ENCODE data around the gene CEP83.

Gene CEP83

DNA sequence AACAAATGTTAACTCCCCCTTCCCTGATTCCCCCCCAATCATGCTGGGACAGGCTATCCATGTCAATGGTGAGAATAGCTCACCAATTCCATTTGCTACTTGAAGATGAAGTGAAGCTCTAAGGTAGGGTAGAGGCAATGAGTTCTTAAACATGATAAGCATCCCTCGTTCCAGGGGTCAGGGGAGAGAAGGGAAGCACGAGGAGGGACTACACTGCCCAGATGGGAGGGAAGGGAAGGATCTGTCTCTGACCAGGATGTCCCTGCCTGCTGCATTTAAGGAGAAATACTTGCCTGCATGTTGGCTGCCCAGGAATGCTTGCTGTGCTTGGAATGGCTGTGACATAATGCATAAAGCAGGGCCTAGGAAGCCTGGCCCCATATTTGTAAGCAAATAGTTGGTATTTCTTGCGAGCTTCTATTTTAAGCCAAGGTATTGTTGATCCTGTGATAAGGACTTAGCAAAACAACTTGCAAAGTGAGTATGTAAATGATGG, 155.1 kb downstream of the CEP83 start:
- DNase-seq, result peak; percentile 80

DNA sequence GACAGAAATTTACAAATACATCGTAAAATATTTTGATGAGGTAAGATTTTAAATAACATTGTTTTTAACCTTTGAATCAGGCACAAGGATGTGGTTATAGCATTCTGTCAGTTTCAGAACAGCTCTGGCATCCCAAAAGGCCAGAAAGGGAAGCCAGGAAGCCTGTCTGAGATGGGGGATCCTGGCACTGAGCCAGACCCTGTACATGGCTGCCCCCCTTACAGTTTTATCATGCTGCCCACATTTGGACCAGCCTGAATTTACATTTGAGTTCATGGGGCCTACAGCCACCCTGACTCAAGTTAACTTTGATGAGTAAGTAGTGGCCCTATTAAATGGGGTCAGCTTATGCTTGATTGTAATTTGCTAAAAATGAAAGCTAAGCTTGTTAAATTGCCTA, 155.7 kb downstream of the CEP83 start:
- DNase-seq, result no peak

DNA sequence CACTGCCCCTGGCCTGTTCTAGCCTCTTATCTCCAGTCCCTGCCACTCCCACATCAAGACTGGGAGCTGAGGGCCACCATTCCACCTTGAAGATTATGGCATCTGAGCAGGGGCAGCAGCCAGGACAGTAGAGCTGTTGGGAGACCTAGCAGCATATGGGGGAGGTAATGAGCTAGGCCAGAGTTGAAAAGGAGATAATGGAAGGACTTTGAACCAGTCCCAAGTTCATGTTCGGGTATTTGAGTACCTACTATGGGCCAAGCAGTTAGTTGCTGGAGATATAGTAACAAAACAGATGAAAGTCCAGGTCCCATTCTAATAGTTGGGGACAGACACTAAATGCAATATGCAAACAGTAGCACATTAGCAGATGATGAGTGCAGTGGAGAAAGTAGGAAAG, 159.8 kb downstream of the CEP83 start:
- DNase-seq, result no peak

DNA sequence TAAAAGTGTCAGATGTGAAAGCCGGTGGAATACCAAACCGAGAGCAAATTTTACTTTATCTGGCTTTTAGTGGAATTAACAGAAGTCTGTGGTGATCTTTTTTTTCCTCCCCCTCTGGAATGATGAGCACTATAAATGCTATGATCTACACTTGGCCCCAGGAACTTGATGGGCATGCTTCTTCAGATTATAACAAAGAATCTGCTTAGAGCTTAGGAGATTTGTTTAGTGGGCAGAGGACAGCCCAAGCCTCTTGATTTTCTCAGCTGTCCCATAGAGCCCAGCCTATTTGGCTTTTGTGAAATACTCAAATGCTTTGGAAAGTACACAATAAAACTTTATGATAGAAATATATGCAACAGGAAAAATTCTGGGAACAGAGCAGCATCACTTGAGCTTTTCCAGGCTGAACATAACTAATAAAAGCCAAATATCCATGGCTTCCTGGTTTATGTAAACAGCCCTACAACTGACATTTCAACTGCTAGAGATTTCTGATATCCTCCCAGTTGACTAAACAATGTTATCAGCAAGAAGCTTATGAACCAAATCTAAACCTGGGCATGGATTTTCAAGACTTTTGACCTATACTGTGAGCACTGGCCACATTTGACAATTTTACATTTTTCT, 161.7 kb downstream of the CEP83 start:
- no peak for DNase-seq

DNA sequence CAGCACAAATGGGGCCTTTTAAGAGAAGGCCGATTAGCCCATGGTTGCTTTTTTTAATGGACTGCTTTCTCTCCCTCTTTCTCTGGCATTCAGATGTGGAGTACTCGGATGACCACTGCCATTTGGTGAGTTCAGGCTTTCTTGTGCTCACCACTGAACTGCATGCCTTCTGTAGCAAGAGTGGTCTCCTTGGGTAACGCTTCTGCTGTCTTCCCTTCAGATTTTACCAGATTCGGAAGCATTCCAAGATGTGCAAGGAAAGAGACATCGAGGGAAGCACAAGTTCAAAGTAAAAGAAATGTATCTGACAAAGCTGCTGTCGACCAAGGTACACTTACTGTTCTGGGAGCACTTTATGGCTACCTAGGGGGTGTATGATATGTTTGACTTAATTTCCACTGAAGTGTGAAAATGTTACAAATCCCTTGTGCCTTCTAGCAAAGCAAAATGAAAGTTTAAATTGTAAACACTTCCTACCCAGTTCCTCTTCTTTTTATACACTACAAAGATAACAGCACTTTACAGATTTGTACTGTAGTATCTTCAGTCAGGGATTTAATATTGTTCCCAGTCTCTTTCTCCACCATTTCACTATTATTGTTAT, 162.5 kb downstream of the CEP83 start:
- no peak for DNase-seq

DNA sequence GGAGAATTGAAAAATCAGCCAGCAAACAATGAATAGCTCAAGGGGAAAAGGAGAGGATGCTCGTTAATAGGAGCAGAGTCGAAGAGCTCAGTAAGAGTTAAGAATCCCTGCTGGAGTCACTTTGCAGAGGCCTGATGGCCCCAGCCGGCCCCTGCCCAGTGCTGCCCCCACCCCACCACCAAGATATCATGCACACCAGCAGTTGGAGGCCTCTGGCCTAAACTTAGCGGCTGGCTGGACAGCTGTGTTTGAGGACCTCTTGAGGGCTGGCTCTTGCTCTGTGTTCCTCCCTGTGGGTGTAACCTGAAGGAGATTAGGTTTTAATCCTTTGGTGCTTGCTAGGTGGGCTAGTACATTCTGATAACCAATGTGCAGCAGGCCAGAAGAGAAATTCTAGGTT, 169.3 kb downstream of the CEP83 start:
- no peak for DNase-seq

DNA sequence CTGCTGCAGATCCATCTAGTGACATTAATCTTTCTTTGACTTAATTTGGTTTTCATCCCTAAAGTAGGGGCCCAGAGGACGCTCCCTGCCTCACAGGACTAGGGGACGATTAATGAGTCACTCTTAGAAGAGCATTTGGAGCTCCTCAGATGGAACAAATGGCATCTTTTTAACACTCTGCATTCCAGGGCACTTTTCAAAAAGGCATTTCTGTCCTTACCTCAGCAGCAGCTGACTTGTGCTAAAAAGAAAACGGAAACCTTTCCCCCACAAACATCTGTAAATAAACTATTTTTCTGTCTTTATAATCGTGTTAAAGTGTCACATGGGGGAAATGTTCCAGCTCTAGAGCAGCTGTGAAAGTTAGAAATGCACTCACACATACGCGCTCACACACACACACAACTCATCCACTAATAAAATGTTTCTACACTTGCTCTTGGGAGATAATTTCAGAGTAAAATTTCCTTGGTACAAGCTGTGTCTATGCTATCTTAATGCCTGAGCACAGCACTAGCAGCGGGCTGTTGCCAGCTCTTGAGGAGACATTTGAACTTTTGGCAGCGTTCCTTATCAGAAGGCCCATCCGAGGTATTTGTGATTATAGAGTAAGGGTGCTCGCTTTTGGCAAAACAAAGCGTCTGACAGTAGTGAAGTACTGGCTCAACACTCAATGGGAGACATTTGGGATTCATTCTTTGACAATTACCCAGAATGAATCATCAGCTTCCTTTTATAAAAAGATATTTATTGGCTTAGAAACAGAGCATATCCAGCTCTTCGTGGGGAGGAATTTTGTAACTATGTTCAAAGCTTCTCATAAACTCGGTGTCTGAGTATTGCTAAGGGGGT, 170.0 kb downstream of the CEP83 start:
- DNase-seq, result peak; percentile 87

DNA sequence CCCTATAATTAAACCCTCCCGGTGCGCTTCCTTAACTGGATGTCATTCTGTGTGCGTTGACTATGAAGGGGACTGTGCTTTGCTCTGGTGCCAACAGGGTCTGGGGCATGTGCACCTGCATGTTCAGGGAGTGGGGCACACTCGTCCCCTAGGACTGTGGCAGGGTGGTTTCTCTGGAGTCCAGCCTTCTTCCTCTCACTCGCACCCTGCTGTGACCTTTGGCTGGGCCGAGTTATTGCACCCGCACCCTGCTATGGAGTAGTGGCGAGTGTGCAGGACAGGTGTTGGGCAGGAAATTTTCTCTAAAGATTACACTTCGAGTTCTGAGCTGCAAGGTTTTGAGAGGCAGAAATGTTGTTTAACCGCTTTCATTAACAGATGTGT, 172.4 kb downstream of the CEP83 start:
- no peak for DNase-seq

DNA sequence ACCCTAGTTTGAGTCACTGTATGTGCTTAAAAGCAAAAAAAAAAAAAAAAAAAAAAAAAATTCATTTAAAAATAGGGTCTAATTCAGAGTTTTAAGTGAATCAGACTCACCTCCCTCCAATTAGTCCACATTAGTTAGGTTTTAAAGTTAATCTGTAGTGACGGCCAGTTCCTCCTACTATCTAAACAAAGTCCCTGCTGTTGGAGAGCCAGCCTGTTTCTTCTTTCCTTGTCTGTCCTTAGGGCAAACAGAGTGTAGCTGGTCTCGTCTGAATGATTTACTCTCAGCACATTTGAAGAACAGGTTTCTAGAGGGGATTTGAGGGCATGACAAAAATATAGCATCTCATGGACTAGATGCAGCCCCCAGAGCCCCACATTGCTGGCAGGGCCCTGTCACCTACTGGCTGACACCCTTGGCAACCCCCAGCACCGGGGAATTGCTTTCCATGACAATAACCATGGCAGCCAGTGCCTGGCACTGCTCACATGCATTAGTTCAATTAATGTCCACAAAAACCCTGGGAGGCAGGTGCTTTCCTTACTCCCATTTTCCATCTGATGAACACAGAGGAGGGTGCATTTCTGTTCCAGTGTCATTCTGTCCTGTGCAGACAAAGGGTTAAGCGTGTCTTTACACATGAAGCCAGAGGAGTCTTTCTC, 173.0 kb downstream of the CEP83 start:
- DNase-seq, result no peak

DNA sequence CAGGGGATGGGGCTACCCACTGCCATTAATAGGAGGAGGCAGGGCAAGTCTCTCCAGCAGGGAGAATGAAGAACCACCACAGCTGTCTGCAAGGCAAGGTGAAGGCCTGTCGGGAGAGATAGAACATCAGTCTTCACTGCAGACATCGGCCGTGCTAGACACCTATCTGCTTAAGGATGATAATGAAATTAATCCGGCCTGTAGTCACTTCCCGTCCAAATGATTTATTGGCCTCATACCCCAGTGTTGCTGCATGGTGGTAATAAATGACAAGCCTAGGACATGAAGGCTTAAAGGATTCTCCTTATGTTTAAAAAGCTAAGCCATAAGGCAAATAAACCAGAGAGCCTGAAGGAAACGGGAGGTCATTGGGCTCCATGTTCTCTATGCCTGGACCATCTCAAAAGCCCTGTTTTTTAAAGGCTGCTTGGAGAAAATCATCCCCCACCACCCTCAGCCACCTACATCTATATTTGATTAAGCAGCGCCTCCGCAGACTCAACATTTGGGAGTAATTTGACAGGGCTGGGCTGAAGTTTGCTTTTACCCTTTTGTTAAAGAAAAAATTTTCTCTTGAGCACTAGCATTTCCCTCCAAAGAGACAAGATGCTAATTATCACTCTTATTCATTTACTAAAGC, 173.6 kb downstream of the CEP83 start:
- no peak for DNase-seq

DNA sequence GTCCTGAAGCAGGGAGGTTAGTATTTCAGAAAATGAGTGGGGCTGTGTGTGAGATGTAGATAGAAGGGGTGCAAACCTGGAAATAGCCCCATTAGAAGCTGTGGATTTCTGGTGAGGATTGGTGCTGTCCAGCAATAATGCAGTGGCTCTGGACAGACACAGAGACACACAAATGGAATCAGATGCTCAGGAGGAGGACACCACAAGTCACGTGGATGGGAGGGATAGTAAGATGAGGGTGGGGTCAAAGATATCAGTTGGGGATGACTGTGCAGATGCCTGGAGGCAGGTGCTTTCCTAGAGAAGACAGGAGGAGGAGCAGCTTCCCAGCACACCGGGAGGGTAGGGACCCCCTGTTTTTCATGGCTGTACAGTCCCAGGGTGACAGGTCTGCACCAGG, 174.8 kb downstream of the CEP83 start:
- DNase-seq, result no peak

DNA sequence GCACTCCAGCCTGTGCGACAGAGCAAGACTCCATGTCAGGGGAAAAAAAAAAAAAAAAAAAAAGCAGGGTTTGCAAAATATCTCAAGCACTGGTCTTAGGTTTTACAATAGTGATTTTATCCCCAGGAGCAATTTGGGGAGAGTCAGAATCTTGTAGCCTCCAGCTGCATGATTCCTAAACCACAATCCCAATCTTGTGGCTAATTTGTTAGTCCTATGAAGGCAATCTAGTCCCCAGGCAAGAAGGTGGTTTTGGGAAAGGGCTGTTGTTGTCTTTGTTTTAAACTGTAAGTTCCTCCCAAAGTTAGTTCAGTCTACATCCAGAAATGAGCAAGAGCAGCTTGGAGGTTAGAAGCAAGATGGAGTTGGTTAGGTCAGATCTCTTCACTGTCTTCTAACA, 175.6 kb downstream of the CEP83 start:
- DNase-seq, result no peak

DNA sequence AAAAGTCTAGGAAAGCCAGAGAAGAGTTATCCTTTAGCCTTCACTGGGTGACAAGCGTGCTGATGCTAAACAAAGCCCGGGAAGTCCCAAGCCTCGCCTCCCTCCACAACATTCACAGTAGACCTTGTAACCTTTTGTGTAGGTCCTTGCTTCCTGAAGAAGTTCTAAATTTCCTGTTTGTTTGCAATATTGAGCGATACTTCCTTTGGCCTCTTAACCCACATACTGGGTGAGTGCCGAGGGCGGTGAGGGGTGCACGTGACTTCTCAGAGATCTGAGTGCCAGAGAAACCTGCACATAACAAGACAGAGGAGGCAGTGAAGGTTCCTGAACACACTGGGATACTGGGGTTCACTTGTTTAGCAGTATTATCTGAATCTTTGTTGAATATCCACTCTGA, 177.0 kb downstream of the CEP83 start:
- DNase-seq, result no peak

DNA sequence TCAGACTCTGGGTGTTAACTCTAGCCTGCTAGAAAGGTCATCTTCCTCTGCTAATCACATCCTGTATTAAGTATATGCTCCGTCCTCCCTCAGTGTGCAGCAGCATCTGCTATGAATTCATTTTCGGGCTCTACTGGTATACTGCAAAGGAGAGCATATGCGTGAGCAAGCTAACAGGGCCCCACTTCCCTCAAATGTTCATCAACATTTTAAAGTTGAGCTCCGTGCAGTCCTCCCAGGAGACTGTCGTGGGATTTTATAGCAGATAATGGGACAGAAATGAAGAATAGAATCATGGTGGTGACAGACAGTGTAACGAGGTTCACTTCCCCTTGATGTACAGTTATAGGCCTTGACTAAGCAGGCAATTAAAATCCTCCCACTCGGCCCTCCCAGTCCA, 179.6 kb downstream of the CEP83 start:
- DNase-seq, result no peak

DNA sequence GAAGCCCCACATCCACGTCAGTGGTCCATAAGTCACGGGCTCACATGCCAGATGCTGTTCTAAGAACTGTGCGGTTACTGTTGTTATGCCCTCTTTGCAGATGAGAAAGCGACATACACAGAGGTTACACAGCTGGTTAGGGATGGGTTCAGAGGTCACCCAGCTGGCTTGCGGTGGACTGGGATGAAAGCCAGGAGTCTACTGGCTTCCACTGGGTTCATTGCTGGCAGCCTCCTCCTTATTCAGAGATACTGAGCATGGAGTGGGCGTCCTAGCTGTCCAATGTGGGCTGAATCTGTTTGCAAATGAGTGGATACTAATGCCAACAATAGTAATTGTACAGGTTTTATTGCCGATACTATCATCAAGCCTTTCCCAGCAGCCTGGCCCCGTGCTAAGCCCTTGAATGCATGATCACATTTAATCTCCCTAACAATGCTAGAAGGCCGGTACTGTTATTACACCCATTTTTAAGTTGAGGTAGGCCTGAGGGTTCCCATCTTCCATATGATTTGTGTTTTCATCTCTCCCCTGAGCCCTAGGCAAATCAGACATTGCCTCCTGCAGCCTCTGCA, 182.2 kb downstream of the CEP83 start:
- no peak for DNase-seq

DNA sequence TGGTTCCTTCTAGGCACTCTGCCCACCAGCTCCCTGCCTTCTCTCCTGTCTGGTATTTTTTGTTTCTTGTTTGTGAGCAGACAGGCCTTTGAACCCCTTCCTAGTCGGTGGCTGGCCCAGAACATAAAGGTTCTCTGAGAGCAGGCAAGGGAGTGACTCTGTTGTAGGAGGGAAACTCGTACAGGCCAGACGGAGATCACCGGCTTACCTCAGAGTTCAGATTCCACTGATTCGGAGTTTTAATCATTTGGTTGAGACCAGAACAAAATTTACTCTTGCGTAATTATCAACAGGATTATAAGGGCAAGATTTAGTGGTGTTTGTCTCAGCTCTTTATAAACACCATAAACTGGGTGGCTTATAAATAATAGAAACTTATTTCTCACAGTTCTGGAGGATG, 182.9 kb downstream of the CEP83 start:
- no peak for DNase-seq

DNA sequence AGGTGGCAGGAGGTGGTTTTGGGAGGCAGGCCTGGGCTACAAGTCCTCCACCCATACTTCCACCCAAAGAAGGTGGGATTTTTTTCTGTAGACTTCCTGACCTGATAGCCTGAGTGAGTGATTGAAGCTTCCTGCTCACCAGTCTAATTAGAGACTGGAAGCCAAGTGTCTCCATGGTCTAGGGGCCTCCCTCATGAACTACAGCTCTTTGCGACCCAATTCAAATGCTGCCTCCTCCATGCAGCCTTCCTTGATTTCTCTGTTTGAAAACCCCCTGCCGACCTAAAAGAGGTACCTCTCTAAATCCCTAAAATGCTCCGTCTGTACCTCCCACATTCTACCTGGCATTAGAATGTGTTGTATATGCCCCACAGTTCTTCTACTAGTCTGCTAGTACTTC, 186.4 kb downstream of the CEP83 start:
- DNase-seq, result no peak

DNA sequence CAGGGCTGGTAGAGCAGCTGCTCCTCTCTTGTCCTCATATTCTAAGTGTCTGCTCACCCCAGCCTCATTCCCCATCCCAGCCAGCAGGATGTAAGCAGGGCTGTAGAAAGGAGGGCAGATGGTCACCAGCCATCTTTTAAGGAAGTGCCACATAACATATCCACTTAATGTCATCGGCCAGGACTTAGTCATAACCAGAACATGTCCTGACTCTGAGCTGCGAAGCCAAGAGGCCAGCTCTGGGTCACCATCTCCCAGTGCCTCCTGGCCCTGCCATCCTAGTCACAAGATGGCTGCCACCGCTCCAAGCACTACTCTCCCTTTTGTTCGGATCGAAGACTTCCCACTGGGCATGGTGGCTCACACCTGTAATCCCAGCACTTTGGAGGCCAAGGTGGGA, 187.4 kb downstream of the CEP83 start:
- DNase-seq, result no peak

DNA sequence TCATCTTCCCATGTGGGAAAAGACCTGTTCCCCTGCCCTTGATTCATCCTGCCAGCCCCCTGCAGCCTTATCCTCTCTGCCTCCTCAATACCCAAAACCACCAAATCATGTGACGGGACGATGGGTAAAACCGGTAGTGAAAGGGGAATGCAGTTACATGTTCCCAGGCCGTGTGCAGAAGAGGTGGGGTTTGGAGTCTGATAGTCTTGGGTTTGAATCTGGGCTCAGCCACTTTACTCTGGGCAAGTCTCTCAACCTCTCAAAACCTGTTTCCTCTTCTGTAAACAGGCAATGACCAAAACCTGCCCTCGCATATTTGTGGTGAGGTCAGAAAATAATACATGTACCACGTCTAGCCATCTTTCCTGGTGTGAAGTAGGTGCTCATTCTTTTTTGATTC, 188.3 kb downstream of the CEP83 start:
- DNase-seq, result no peak

DNA sequence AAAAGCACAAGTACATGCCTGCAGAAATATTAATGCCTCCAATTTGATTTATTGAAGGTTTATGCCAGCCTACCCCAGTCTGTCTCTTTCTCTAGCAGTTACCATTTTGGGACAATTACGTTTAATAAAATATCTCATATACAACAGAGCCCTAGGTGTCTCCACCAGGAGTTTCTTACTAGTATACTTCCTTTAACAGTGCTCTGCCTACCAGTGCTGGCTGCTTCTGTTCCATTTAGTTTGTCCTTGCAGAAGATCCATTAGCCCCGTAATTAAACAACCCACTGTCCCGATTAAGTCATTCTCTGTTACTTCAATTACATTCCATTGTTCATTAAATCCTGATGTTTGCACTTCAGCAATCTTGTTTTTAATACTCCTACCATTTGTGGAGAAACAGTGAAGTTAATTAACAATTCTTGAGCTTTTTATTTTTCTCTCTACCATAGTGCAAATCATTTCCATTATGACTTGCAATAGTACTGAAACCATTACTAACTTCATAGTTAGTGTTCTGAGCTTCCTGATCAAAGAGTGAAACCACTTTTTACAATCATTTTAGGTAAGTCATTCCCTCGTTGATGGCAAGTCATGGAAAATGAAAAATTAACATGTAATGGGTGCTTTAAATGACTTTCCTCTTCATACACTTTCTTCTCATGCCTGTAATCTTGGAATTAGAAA, 190.2 kb downstream of the CEP83 start:
- DNase-seq, result no peak

DNA sequence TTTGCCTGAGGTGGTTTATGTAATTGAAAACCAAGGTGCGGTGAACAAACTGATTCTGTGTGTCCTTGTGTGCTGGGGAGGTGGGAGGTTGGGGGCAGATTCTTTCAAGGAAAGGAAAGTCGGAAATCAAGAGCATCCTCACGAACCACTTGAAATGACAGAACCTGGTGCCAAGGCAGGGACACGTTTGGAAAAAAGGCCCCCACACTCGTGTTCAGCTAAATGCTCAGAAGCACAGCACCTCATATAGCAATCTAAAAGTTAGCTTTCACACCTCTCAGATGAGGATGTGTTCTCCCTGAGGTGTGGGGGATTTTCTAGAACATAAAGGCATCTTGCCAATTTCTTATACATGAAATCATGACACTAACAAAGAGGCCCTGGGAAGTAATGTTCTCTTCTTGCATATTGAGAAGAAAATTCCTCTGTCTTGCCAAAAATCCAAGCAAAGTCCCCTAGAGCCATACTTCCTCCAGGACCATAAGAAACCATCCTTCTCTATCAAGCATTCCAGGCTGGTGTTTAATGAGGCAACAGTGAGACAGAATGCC, 191.7 kb downstream of the CEP83 start:
- peak; percentile 77 for DNase-seq

DNA sequence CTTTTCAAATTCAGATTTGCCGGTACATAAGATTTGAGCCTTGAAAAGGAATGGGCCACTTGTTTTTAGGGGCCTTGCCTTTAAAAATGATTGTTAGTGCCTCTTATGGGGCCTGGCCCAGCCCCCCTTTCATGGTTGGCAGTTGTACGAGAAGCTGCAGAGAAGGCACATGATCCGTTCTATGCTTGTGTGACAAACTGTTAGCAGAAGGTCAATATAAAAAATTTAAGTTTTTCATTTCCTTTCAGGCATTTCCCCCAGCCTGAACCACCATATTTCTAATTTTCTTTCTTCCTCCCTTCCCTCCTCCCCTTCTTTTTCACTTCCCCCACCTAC, 192.2 kb downstream of the CEP83 start:
- DNase-seq, result no peak
